ENCODE measurements around the gene OSTF1.

OSTF1 gene

DNA sequence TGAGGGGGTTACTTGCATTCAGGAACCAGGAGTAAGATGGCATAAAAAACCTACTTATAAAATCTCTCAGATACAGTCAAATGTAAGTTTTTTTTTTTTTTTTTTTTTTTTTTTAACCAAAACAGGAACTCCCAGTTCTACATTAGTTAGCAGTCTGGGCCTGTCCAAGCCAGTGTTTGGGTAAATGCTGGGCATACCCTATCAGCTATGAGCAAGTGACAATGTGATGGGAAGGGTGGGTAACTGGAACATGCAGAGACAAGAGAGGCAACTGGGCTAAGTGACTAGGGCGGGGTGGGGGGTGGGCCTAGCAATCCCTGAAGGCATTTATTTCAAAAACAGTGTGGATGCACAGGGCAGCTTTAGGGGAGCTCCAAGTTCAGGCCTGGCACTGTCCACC is 2.7 kb upstream of the OSTF1 start:
- ATAC-seq: no peak

DNA sequence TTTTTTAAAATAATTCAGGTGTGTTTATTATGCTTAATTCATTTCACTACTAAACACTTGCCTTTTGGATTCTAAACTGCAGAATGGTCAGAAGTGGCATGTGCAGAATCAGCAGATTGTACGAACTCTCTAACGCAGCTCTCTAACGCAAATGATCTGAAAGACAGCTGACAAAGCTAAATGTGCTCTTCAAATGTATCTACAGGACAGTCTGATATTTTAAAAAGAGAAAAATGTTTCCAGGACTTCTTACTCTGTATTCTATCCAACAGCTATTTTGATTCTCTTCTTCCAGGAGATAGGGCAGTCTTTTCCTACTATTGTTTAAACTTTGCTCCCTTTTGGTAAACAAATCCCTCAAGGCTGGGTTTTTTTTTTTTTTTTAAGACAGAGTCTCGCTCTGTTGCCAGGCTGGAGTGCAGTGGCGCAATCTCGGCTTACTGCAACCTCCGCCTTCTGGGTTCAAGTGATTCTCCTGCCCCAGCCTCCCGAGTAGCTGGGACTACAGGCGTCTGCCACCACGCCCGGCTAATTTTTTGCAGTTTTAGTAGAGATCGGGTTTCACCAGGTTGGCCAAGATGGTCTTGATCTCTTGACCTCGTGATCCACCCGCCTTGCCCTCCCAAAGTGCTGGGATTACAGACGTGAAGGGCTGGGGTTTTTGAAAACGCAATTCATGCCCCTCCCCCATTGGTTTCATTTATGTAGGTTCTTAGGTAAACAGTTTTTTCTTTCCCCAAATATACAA is 1.6 kb upstream of the OSTF1 start:
- ATAC-seq: no peak

DNA sequence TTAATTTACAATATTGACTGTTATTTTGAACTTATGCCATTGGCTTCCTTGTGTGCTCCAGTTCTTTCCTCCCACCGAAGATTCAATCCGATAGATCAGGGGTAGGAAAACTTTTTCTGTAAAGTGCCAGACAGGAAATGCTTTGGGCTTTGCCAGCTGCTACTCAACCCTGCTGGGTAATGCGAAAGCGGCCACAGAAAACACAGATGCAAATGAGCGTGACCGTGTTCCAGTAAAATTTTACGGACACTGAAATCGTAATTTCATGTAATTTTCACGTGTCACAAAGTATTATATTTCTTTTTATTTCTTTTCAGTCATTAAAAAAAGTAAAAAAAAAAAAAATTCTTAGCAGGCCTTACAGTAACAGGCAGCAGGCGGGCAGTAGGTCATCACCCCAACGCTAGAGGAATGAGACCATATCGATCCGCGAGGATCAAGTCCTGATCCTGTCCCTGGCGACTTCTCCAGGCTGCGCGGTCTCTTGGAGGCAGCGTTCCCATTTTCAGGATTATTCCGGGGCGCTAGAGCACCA is 958 bp upstream of the OSTF1 start:
- no peak for ATAC-seq

DNA sequence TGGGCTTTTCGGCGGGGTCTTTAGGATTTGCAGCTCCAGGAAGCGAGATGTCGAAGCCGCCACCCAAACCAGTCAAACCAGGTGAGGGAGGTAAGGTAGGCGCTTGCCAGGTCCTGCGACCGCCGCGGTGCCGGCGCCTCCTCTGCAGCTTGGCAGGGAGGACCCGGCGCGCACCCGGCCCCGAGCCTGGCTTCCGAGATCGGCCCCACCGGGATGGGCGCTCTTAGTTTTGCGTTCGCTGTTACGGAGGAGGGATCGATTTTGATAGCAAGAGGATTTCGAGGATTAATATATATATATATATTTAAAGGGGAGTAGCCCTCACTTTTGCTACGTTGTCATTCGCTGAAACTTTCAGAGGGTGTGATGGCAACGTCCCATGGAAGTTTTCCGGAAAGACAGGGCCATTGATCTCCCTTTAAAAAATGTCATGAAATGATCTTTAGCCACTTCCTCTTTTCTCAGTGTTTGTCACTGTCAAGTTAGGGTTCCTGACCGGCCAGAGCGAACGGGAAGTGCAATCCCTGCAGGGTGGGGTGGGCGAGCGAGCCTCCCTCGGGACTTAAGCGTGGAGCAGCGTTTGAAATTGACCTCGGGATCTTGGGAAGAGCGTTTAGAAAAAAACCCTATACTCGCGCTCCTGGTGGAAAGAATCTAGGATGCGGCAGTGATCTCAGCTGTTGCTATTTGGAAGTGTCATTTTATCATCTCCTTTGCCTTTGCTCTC is 495 bp downstream of the OSTF1 start:
- ATAC-seq: peak; percentile 18 to 29

DNA sequence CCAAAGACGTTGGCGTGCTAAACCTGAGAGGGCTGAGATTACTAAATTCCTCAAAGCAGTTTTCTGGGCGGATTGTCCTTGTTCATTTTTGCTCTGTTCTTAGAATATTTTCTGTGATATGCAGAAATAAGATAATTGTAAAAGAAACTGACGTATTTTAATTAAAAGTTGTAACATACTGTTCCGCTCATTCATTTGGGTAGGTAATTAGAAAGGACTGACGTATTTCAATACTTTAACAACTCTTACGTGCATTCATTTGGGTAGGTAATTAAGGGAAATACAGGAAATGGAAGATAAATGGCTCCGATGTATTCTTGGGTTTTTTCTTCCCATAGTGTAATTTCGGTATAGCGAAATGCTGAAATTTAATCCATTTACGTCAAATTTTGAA is 1.1 kb downstream of the OSTF1 start:
- no peak for ATAC-seq

DNA sequence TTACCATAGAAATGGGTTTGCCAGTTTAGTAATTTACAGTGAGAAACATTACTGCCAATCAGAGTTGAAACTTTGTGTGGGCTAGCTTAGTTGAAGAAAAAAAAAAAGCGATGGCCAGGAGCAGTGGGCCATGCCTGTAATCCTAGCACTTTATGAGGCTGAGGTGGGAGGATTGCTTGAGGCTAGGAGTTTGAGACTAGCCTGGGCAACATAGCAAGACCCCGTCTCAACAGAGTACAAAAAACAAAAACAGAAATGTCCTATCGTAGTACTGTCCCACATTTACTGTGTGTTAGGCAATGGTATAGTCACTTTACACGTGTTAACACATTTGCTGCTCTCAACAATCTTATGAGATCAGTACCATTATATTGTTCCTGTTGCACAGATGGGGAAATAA is 2.3 kb downstream of the OSTF1 start:
- no peak for ATAC-seq

DNA sequence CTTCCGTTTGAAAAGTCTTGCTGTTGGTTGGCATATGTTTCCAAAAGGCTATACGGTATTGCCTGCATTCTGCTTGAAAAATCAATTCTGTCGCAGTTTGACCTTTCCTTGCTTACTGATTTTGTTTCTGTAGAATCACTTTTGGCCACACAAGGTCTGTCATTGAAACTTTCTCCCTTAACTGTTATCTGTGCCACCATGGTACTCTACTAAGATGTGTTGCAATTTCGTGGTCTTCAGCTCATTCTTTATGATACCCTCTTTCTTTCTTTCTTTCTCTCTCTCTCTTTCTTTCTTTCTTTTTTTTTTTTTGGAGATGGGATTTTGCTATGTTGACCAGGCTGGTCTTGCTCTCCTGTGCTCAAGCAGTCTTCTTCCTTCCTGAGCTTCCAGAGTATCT is 4.5 kb downstream of the OSTF1 start:
- no peak for ATAC-seq

DNA sequence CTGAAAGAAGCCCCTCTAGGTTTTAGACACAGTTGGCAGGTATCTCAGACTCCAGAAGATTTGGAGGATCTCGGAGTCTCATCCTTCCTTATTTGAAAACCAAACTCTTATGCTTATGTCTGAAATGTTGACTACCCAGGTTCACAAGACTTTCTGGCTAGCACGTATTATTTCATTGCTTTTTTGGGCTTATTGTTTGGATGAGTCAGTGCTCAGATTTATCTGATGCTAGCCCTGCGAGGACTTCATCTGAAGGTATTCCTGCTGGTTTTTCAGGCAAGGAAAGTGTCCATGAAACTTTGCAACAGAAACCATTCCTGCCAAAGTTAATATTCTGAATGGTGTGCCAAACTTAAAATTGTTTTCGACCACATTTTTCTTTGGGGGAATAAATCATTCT is 8.5 kb downstream of the OSTF1 start:
- ATAC-seq: no peak

DNA sequence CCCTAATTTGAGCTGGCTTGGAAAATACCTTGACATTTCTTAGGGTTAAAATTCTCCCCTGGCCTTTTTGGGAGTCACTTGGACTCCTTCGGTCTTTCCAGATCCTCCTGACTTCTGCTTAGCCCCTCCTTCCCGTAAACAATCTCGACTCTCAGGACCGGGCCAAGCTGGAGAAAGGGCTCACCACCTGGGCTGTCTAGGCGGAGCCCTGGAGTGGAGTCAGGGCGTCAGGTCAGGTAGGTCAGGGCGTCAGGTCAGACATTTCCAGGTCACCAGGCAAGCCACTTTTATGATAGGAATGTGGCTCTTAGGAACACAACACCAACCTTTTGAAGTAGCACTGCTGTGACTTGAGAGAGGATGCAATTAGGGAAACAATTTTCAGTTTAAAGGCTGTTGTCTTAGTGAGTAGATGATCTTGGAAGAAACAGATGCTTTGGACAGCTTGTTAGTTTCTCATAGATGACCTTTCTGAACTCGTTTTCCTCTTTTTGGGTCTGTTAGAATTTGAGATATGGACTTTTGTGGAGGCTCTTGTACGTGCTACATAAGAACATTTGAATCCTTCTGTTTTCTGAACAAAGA is 12.8 kb downstream of the OSTF1 start:
- ATAC-seq: no peak

DNA sequence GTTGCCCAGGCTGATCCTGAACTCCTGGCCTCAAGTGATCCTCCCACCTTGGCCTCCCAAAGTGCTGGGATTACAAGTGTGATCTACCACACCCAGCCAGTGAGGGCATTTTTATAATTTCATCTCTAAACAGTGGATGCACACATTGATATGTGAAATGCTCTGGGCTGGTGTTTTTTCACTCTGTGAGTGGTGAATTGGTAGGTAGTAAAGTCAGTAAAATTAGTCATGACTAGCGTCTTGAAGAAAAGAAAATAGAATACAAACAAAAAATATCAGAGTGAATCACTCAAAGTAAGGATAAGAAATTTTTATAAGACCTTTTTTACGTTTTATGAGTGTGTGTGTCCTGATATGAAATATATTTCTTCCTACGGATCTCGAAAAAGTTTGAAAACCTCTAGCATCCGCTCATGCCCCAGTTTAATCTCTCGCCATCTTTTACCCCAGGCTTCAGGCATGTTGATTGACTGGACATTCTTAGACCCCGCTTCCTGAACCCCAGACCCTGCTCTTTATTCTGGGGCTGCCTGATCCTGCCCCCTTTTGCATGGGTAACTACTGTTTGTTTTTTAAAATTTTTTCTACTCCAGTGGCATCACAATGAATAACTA is 14.0 kb downstream of the OSTF1 start:
- no peak for ATAC-seq

DNA sequence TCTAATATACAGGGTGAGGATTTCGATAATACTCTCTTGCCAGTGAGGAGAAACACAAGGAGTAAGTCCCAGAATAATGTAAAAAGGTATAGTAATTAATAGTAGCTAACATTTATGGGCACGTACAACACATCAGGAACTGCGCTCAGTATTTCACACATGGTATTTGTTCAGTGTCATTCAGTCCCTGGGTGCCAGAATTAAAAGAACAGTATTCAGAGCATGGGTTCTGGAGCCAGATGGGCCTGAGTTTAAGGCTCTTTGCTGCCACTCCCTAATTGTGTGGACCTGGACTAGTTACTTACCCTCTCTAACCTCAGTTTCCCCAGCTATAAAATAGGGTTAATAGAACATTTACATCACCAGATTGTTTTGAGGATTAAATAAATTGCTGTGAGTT is 16.3 kb downstream of the OSTF1 start:
- ATAC-seq: no peak

DNA sequence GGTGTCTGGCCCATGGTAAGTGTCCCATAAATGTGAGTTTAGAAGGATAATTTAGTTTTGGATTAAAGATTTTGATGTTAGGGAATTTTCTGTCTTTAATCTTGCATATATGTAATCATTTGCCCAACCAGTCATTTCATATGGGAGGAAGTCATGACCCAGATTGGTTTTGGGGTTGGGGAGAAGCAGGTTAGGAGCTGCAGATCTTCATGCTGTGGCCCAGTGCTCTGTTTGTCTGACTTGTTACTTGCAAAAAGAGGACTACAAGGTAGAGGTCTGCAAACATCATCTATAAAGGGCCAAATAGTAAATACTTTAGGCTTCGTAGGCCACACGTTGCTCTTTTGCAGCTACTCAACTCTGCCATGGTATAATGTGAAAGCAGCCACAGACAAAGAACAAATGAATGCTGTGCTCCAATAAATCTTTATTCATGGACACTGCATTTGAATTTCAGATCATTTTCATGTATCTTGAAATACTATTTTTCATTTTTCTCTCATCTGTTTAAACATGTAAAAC is 16.8 kb downstream of the OSTF1 start:
- no peak for ATAC-seq

DNA sequence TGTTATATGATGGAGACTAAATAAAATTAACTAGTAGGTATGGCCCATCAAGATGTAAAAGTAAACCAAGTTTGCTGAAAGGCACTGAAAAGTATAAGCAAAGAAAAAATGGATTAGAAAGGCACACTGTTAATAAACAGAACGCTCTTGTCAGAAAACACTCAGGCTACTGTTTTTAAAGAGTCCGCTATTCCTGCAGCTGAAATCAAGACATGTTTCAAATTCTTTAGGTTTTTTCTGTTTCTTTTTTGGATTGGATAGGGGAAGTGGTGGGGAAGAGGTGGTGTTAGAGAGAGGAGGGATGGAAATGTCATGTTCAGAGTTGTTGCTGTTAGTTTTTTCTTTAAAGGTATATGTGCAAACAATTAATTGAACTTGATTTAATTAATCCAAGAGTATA is 17.5 kb downstream of the OSTF1 start:
- ATAC-seq: no peak

DNA sequence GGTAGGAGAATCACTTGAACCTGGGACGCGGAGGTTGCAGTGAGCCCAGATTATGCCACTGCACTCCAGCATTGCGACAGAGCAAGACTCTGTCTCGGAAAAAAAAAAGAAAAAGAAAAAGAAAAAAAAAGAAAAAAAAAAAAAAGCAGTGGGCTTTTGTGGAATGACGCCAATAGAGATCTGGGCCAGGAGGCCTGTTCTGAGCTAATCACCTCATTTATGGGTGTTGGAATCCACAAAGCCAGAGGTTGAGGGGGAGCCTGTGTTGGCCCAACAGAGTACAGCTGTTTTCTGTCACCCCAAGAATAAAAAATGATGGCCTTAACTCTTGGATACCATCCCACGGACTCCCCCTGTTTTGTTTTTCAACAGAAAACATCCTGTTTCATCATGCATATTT is 18.5 kb downstream of the OSTF1 start:
- ATAC-seq: no peak

DNA sequence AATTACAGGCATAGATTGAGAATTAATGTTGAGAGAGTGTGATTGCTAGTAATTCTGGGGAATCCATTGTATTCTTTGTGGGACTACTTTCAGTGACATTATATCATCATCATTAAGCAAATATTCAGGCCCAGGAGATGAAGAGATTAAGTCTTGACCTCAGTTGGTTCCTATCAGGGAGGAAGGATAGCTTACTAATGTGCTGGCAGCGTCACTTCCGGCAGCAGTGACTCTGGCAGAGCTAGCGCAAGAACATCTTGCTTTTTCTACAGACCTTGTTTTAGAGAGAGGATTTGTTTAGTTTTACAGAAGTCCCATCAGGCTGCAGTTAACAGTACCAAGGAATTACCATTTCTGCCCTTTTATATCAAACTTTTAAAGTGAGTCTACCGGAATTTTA is 20.3 kb downstream of the OSTF1 start:
- ATAC-seq: no peak

DNA sequence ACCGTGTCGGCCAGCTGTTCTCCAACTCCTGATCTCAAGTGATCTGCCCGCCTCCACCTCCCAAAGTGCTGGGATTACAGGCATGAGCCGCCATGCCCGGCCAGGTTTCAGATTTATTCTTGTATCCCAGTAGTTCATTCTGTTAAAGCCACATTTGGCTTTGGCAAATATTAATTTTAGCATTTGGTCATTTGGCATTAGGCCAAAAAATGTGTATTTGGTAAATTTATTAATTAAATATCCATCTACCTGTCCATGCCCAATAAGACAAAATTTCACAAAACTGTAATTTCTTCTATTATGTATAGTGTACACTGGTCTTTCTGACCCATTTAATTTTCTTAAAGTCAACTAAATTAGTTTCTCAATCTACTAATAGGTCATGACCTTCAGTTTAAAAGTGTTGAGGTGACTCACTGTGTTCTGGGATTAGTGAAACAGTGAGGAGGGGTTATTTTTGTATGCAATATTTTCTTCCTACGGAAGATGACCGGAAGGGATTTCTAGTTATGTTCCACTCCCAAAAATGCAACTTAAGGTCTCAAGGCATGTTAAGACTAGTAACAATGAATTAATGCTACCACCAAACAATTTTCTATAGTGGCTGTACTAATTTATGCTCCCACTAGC is 21.0 kb downstream of the OSTF1 start:
- ATAC-seq: no peak

DNA sequence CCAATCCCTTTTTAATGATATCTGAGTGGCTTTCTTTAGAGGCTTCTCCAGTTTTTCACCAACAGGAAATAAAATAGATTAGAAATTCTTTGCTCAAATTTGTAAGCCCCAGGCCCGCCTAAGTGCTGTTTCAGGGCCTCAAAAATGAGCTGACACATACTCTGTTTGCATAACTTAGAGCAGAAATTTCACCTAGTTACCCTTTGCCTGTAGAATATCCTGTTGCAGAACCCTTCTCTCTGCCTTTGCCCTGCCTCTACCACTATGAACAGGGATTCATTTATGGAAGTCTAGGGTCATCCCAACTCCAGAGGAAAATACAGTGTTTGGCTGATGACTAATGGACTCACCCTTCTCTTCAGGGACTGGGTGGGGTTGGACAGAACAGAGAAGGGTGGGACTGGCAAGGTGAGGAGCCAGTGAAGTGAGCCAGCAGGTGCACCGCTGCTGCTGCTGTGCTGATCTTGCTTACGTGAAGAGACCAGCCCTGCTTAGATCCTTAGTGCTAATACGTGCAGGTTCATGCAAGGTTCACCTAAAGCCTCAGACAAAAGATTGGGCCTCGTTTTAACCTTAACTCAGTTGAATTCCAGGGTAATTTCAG is 22.8 kb downstream of the OSTF1 start:
- no peak for ATAC-seq

DNA sequence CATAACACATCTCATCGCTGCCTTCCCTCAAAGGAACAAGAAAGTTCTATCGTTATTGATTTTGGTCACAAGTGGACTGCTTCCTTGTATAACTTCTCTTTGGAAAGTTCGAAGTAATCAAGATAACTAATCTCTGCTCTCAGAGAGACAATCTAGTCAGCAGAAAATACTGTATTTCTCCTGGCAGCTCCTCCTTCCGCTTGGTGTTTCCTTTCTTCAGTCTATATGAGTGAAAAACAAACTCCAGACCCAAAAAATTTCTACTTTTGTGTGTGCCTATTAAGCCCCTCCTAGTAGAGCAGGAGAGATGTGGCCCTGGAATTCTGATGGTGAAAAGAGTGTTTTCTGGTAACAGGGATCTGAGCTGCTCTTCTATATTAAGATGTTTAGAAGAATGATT is 24.5 kb downstream of the OSTF1 start:
- no peak for ATAC-seq

DNA sequence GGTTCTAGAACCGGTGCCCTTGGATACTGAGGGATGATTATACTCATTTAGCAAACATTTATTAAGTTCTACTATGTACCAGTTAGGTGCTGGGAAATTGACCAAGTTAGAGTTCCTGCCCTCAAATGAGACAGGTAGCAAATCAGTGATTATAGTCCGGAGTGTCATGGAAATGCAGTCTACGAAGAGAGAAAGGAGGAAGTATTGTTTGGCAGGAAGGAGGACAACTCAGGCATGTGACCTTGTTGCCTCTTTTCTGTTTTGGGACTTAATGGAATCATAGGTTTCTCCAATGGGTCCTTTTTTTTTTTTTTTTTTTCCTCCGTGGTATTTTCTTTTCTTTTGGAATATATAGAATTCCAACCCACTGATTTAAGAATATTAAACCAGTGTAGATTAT is 28.0 kb downstream of the OSTF1 start:
- ATAC-seq: no peak

DNA sequence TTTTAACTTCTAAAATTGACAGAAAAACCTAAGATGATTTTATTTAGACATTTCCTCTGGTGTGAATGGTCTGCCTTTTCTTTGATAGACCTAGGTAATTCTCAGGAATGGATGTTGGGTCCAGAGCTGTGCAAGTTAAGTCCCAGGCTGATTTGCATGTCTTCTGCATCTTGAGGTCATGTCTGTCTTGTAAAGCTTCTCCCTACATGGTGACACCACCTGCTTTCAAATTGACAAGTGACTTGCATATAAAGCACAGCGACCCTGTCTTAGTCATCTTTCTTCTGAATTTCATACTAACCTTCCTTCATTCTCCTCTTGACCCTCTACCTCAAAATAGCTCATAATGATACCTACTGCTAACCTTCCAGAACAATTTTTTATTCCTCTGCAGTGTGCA is 29.2 kb downstream of the OSTF1 start:
- peak; percentile 83 to 92 for ATAC-seq

DNA sequence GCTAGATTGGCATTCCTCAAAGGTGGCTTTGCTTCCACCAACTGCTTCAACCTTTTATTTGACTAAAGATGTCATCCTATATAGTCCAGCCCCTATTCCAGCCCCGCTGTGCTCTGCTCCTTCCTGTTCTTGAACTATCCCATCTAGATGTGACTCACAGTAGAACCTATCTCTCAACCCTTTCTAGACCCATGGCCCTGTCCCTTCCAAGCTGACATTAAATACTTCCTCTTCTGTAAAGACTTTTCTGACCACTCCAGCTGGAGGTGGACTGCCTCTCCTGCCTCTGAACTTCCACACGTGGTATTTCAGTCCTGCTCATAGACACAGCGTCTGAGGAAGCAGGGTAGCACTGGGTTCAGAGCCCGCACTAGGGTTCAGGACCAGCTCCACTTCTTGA is 32.4 kb downstream of the OSTF1 start:
- ATAC-seq: no peak

DNA sequence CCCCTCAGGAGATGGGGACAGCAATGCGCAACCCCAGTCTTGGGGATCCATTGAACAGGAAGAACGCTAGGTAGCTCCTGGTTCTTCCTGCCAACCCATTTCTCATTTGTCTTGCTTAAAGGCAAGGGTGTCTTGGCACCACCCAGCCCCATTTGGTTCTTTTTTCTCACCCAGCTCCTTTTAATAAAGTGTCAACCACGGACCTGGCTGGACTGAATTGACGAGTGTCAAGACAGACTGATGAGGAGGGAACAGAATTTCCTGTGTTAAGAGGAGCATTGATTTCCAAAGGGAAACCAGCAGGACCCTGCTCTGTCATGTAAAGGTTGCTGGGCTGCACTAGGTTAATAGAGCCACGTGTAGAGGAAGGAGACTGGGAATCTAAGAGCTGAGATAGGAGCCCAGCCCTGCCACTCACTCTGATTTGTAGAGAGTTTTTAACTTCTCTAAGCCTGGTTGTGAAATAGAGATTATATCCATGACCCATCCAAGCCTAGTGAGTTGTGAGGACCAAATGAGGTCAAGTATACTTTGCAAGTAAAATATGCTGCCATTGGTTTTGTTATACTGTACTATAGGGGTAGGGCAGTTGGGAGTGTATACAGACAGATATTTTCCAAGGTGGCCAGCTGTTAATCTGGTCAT is 33.7 kb downstream of the OSTF1 start:
- no peak for ATAC-seq

All from activated CD4-positive, CD25-positive, alpha-beta regulatory T cell treated with anti-CD3 and anti-CD28 coated beads, Interleukin-2, amount 50 U/mL, for 24 hours (primary cell).